Osteocyte (in vitro differentiated cells): ENCODE results near the gene ATOH8. TPM values are rescaled to one million over a fixed set of nuclear protein-coding genes. Genes with fewer than 3 reads are reported as not detected.

Experiments
- DNase-seq: peaks from one replicate; pipeline ENCODE4 v3.0.0; 2021; ENCODE audit warnings: mixed read lengths; ENCODE audit not compliant: unreplicated experiment; ENCODE audit errors: extremely low spot score
- H3K27ac Mint-ChIP-seq: one replicate; pipeline ENCODE4 v1.8.0; 2021; ENCODE audit warnings: mild to moderate bottlenecking, mixed read lengths; ENCODE audit not compliant: unreplicated experiment
- H3K27me3 Mint-ChIP-seq: one replicate; pipeline ENCODE4 v1.8.0; 2021; ENCODE audit warnings: mixed read lengths; ENCODE audit not compliant: unreplicated experiment
- H3K36me3 Mint-ChIP-seq: one replicate; pipeline ENCODE4 v1.8.0; 2021; ENCODE audit warnings: mixed read lengths; ENCODE audit not compliant: unreplicated experiment
- H3K4me1 Mint-ChIP-seq: one replicate; pipeline ENCODE4 v1.8.0; 2021; ENCODE audit warnings: mixed read lengths; ENCODE audit not compliant: unreplicated experiment
- H3K4me3 Mint-ChIP-seq: one replicate; pipeline ENCODE4 v1.8.0; 2021; ENCODE audit warnings: mild to moderate bottlenecking, moderate library complexity, mixed read lengths; ENCODE audit not compliant: unreplicated experiment
- H3K9me3 Mint-ChIP-seq: one replicate; pipeline ENCODE4 v1.8.0; 2021; ENCODE audit warnings: mixed read lengths; ENCODE audit not compliant: unreplicated experiment
- total RNA-seq: library from RNA; stranded (reverse); gene quantifications from 2 replicates; pipeline ENCODE4 v1.2.1, GENCODE V29; 2021
- TF ChIP-seq, protein P1 (sequence below): fragments of 200-600 bp; sonication (generic); IDR thresholded peaks from 2 replicates; pipeline ENCODE4 v1.5.0; 2021; ENCODE audit warnings: antibody characterized with exemption, mild to moderate bottlenecking, moderate library complexity

ATOH8 gene
- total RNA-seq, 1 donor from 2014 or later, result 5.9 TPM

DNA sequence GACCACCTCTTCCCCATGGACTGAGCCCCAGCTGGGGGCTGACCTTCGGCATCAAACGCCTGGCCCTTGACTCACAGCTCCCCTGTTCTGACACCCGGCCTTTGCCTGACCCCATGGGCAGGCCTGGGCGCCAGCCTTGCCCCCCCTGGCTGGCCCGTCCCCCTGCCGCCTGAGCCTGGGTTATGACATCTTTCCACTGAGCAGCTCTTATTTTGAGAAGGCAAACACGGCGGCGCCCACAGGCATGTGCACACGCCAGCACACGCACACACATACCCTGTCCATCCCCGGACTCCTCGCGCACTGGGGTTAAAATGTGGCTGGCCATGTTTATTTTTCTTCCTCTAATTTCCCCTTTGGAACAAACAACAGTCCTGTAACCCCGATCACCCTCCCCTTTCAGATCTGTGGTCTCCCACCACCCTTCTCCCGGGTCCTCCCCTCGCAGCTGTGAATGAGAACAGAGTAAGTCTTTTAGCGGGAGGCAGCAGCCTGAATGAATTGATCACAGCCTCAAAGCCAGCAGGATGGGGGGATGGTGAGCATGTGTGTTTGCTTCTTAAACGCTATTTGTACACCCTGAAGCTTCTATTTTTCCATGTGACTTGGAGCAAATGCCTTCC lies 11.8 kb upstream of the ATOH8 start:
- Mint-ChIP-seq H3K9me3 (no peaks in the 10 kb centered on the region), H3K27me3 (peaks cover 14% of the 10 kb centered on the region), H3K4me1 (peaks cover 54% of the 10 kb centered on the region), H3K27ac (peak overlapping the region; percentile 85), H3K36me3 (no peaks in the 10 kb centered on the region), H3K4me3 (peak overlapping the region; percentile 47)
- TF ChIP-seq, protein P1, sequence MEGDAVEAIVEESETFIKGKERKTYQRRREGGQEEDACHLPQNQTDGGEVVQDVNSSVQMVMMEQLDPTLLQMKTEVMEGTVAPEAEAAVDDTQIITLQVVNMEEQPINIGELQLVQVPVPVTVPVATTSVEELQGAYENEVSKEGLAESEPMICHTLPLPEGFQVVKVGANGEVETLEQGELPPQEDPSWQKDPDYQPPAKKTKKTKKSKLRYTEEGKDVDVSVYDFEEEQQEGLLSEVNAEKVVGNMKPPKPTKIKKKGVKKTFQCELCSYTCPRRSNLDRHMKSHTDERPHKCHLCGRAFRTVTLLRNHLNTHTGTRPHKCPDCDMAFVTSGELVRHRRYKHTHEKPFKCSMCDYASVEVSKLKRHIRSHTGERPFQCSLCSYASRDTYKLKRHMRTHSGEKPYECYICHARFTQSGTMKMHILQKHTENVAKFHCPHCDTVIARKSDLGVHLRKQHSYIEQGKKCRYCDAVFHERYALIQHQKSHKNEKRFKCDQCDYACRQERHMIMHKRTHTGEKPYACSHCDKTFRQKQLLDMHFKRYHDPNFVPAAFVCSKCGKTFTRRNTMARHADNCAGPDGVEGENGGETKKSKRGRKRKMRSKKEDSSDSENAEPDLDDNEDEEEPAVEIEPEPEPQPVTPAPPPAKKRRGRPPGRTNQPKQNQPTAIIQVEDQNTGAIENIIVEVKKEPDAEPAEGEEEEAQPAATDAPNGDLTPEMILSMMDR, result no peak
- DNase-seq, result no peak

DNA sequence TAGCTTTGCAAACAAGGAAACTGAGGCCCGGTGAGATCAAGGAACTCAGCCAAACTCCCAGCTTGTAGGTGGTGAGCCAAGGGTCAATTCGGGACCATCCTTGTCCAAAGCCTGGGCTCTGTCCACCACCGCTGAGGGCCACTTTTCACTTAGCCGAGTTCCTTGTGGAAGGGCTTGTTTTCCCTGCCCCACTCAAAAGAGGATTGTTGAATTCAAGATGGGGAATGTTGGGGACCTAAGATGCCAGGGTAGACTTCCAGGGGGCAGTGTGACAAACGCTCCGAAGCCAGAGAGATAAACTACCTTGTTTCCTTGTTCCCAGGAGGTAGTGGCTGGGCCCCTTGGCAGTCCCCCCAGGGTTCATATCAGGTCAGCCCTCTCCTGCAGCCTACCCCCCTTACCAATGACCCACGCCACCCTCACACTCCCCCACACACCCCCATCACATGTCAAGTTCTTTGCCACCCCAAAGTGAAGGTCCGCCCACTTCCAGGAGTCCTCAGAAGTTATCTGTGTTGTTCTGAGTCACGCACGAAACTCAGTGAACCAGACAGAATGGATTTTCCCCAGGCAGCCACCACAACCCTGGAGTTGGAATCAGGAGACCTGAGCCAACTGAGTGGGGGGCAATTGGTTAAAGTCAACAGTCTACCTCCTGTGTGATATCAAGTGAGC lies 10.3 kb upstream of the ATOH8 start:
- no peaks in the 10 kb centered on the region for H3K36me3 Mint-ChIP-seq
- TF ChIP-seq, protein P1, result no peak
- H3K9me3 Mint-ChIP-seq, result no peaks in the 10 kb centered on the region
- no peak overlapping the region for H3K27ac Mint-ChIP-seq
- peaks cover 17% of the 10 kb centered on the region for H3K27me3 Mint-ChIP-seq
- H3K4me3 Mint-ChIP-seq, result no peak overlapping the region
- peaks cover 59% of the 10 kb centered on the region for H3K4me1 Mint-ChIP-seq
- no peak for DNase-seq

DNA sequence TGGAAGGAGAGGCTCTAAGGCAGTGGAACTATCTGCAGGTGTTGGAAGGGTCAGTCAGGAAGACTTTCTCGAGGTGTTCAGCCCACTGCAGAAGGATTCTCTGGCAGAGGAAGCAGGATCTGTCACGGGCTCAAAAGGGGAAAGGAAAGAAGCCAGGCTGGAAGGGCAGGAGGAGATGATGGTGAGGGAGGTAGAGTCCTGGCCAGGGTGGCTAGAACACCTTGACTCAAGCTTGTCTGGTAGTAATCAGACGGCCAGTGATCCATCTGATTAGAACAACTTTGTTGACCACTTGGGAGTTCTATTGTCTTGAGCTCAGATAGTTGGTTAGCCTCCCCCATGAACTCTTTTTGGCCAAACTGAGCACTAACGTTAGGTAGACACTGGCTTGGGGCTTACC lies 9.7 kb upstream of the ATOH8 start:
- Mint-ChIP-seq H3K4me3 (no peak overlapping the region), H3K27ac (no peak overlapping the region), H3K36me3 (no peaks in the 10 kb centered on the region), H3K9me3 (no peaks in the 10 kb centered on the region), H3K27me3 (peaks cover 11% of the 10 kb centered on the region), H3K4me1 (peaks cover 63% of the 10 kb centered on the region)
- no peak for DNase-seq
- TF ChIP-seq, protein P1, result no peak

DNA sequence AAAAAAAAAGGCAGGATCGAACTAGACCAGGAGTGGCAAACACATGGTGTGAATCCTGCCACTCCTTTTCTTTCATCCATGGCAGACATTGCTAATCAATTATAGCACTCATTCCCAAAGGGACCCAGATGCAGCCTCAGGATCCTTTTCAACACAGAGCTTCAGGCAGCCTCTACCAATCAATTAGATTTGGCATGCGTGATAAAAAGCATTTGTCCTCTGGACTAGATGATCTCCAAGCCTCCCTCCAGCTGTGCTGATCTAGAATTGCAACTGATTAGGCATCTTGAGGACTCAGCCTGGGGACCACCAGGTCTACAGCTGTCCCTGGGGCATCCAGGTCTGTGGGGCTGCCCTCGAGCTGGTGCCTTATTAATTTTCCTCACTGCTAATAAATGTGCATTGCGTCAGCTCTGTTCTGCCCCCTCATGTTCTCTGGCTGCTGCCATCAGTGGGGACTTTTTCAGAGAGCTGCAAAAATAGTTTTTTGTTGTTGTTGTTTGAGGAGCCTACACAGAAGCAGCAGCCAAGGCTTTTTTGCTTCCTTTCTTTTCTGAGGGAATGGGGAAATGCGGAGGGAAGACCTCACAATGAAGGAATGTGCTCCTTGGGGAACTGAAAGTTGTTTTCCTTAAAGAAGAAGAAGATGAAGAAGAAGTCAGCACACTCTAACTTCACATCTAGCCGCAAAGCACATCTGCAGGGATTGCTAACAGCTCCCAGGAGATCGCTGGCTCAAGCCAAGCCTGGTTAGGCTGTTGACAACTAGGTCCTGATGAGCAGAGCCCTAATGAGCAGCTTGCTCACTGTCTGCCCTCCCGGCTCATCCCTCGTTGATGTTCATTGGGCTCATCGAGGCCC lies 8.8 kb upstream of the ATOH8 start:
- peak overlapping the region; percentile 68 for H3K27ac Mint-ChIP-seq
- peaks cover 69% of the 10 kb centered on the region for H3K4me1 Mint-ChIP-seq
- TF ChIP-seq, protein P1, result no peak
- H3K36me3 Mint-ChIP-seq, result no peaks in the 10 kb centered on the region
- H3K27me3 Mint-ChIP-seq, result peaks cover 9% of the 10 kb centered on the region
- H3K4me3 Mint-ChIP-seq, result peak overlapping the region; percentile 26
- DNase-seq, result no peak
- H3K9me3 Mint-ChIP-seq, result no peaks in the 10 kb centered on the region

DNA sequence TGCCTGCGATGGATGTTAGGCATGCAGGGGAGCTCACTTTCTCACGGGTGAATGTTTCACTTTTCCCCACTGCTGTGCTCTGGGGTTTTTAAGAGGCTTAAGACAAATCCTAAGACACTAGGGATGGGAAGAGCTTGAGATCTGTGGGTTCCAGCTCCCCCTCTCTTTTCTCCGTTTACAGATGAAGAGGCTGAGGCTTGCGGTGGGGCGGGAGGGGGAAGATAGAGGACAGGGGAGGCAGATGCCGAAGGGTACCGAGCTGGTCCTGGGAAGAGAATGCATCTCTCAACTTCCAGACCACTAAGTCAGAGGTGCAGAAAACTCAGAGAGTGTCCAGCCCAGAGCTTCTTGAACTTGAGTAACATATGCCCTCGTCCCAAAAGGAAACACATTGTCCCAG lies 8.2 kb upstream of the ATOH8 start:
- Mint-ChIP-seq H3K9me3 (no peaks in the 10 kb centered on the region), H3K4me3 (no peak overlapping the region), H3K27ac (peak overlapping the region; percentile 68), H3K4me1 (peaks cover 74% of the 10 kb centered on the region), H3K27me3 (peaks cover 9% of the 10 kb centered on the region), H3K36me3 (no peaks in the 10 kb centered on the region)
- no peak for DNase-seq
- TF ChIP-seq, protein P1, result no peak
